ENCODE results near the gene KRTAP5-11.

GRCh38 chr11:71554996-71555395, 27.7 kb downstream of the KRTAP5-11 start:
- TF ChIP-seq CTCF (IDR thresholded peaks at IDR 0.05) (no peak), EZH2 (IDR thresholded peaks at IDR 0.05; ENCODE audit: borderline replicate concordance, insufficient read depth, low read depth, low read length, poor library complexity, severe bottlenecking) (no peak)

Data from B cell (primary cell).